H1 (cell line): ENCODE results near the gene IAH1. TPM values are rescaled to one million over a fixed set of nuclear protein-coding genes. Genes with fewer than 3 reads are reported as not detected.

ENCODE experiments used
- CTCF ChIA-PET: fragments of 300-600 bp; sonication (Branson Sonifier 250); formaldehyde crosslinking; loops from one replicate; lab custom pipeline; 2021; ENCODE audit not compliant: partially characterized antibody; lab: Charles Lee
- POLR2A ChIA-PET: fragments of 300-600 bp; sonication (Branson Sonifier 250); formaldehyde crosslinking; loops from one replicate; lab custom pipeline; 2021; ENCODE audit warnings: inconsistent platforms; ENCODE audit not compliant: partially characterized antibody; lab: Charles Lee
- DNase-seq, 2 experiments: peaks; one replicate each; pipeline versions ENCODE4 v3.0.0 to v3.0.0-alpha.2; 2010 to 2022; ENCODE audit warnings: low spot score in 2 of 2, low read depth in 1 of 2, mixed read lengths in 1 of 2
- FAIRE-seq: peaks from 2 replicates; lab custom pipeline; 2011; peaks lifted over from hg19 to GRCh38; lab: Jason Lieb, UNC
- H2AFZ ChIP-seq: 2 replicates; pipeline ENCODE4 v1.8.1; 2012; ENCODE audit warnings: low read length, inconsistent platforms
- H2AK5ac ChIP-seq: 2 replicates; pipeline ENCODE4 v1.6.1; 2013; ENCODE audit warnings: low read depth, low read length
- H2BK120ac ChIP-seq: replicated peaks from 2 replicates; pipeline ENCODE3; 2013; ENCODE audit warnings: low read depth, low read length, inconsistent platforms
- H2BK12ac ChIP-seq: 2 replicates; pipeline ENCODE4 v1.6.1; 2013; ENCODE audit warnings: low read depth, low read length
- H2BK15ac ChIP-seq: 2 replicates; pipeline ENCODE4 v1.6.1; 2013; ENCODE audit warnings: low read length
- H2BK20ac ChIP-seq: 2 replicates; pipeline ENCODE4 v1.6.1; 2013; ENCODE audit warnings: low read length
- H2BK5ac ChIP-seq: 2 replicates; pipeline ENCODE4 v1.6.1; 2013; ENCODE audit warnings: low read depth, low read length
- H3K14ac ChIP-seq: 2 replicates; pipeline ENCODE4 v1.6.1; 2013; ENCODE audit warnings: inconsistent platforms; ENCODE audit not compliant: insufficient read length
- H3K18ac ChIP-seq: 2 replicates; pipeline ENCODE4 v1.6.1; 2013; ENCODE audit warnings: low read length; ENCODE audit errors: extremely low read depth
- H3K23ac ChIP-seq: 2 replicates; pipeline ENCODE4 v1.6.1; 2013; ENCODE audit warnings: inconsistent platforms; ENCODE audit not compliant: insufficient read length
- H3K23me2 ChIP-seq: 2 replicates; pipeline ENCODE4 v1.6.1; 2013; ENCODE audit warnings: low read depth, low read length
- H3K27ac ChIP-seq: 2 replicates; pipeline ENCODE4 v1.6.1; 2011; ENCODE audit warnings: low read depth, low read length, inconsistent platforms
- H3K27me3 ChIP-seq, 4 experiments: replicated peaks in 1 of 4; 1 replicate in 1 of 4; 2 replicates in 3 of 4; pipeline versions ENCODE4 v1.6.1 to v1.8.1; 2011 to 2013; ENCODE audit warnings: low read length in 3 of 4, mild to moderate bottlenecking in 3 of 4, inconsistent platforms in 2 of 4, mixed read lengths in 2 of 4, moderate library complexity in 1 of 4; ENCODE audit not compliant: control insufficient read depth in 3 of 4, insufficient read depth in 3 of 4; ENCODE audit errors: extremely low read depth in 1 of 4
- H3K36me3 ChIP-seq, 4 experiments: 2 replicates each; pipeline versions ENCODE4 v1.6.1 to v1.8.1; 2011 to 2013; ENCODE audit warnings: mild to moderate bottlenecking in 4 of 4, low read length in 3 of 4, moderate library complexity in 2 of 4, control low read depth in 1 of 4, inconsistent platforms in 1 of 4; ENCODE audit not compliant: insufficient read depth in 4 of 4, control insufficient read depth in 2 of 4
- H3K4ac ChIP-seq: replicated peaks from 2 replicates; pipeline ENCODE3; 2013; ENCODE audit warnings: low read length, low read depth, mixed read lengths, inconsistent platforms; ENCODE audit not compliant: insufficient read length
- H3K4me1 ChIP-seq, 4 experiments: replicated peaks in 1 of 4; 1 replicate in 1 of 4; 2 replicates in 3 of 4; pipeline versions ENCODE4 v1.6.1 to v1.8.1; 2011 to 2013; ENCODE audit warnings: low read length in 3 of 4, inconsistent platforms in 2 of 4, mixed read lengths in 1 of 4; ENCODE audit not compliant: insufficient read depth in 4 of 4, control insufficient read depth in 3 of 4
- H3K4me2 ChIP-seq, 2 experiments: 2 replicates each; pipeline versions ENCODE4 v1.6.1 to v1.8.1; 2011 to 2013; ENCODE audit warnings: low read depth in 2 of 2, low read length in 2 of 2, control low read depth in 1 of 2, inconsistent platforms in 1 of 2, mild to moderate bottlenecking in 1 of 2; ENCODE audit not compliant: insufficient read depth in 1 of 2
- H3K4me3 ChIP-seq, 4 experiments: fragments of 200-600, 300-600 bp in 1 of 4; sonication (generic), shearing (Covaris generic), sonication (Bioruptor Twin) in 1 of 4; 2 replicates each; pipeline versions ENCODE4 v1.5.1 to v1.8.1; 2011 to 2016; ENCODE audit warnings: low read length in 4 of 4, low read depth in 3 of 4, control low read depth in 2 of 4, inconsistent platforms in 2 of 4, mild to moderate bottlenecking in 2 of 4, mixed read lengths in 1 of 4, moderate library complexity in 1 of 4; ENCODE audit not compliant: insufficient read depth in 2 of 4; ENCODE audit errors: extremely low read depth in 1 of 4
- H3K56ac ChIP-seq: replicated peaks from 2 replicates; pipeline ENCODE3; 2013; ENCODE audit warnings: low read depth, mild to moderate bottlenecking, mixed read lengths, low read length, inconsistent platforms; ENCODE audit not compliant: insufficient read length
- H3K79me1 ChIP-seq: 2 replicates; pipeline ENCODE4 v1.6.1; 2013; ENCODE audit warnings: low read depth, low read length, control low read depth
- H3K79me2 ChIP-seq, 2 experiments: 2 replicates each; pipeline versions ENCODE4 v1.6.1 to v1.8.1; 2012 to 2013; ENCODE audit warnings: low read length in 2 of 2, mild to moderate bottlenecking in 2 of 2, inconsistent platforms in 1 of 2; ENCODE audit not compliant: insufficient read depth in 2 of 2, control insufficient read depth in 1 of 2
- H3K9ac ChIP-seq, 4 experiments: replicated peaks in 1 of 4; 1 replicate in 1 of 4; 2 replicates in 3 of 4; pipeline versions ENCODE4 v1.6.1 to v1.8.1; 2011 to 2013; ENCODE audit warnings: low read depth in 3 of 4, low read length in 3 of 4, control low read depth in 2 of 4, mild to moderate bottlenecking in 2 of 4, moderate library complexity in 2 of 4, inconsistent platforms in 1 of 4; ENCODE audit errors: extremely low read depth in 1 of 4
- H3K9me3 ChIP-seq, 2 experiments: 2 replicates each; pipeline versions ENCODE4 v1.6.1 to v1.8.1; 2012 to 2013; ENCODE audit warnings: mild to moderate bottlenecking in 2 of 2, moderate library complexity in 2 of 2, control low read depth in 1 of 2, inconsistent platforms in 1 of 2, low read depth in 1 of 2, low read length in 1 of 2, mixed read lengths in 1 of 2; ENCODE audit not compliant: insufficient read depth in 2 of 2
- H4K20me1 ChIP-seq, 2 experiments: replicated peaks in 1 of 2; 2 replicates each; pipeline versions ENCODE3 to v1.8.1; 2011 to 2013; ENCODE audit warnings: inconsistent platforms in 2 of 2, low read length in 2 of 2, mild to moderate bottlenecking in 1 of 2; ENCODE audit not compliant: insufficient read depth in 2 of 2, control insufficient read depth in 1 of 2
- H4K5ac ChIP-seq: 2 replicates; pipeline ENCODE4 v1.6.1; 2013; ENCODE audit warnings: low read length, low read depth, mixed read lengths, inconsistent platforms; ENCODE audit not compliant: insufficient read length
- H4K8ac ChIP-seq: 2 replicates; pipeline ENCODE4 v1.8.0; 2013; ENCODE audit warnings: mild to moderate bottlenecking, moderate library complexity, low read length, inconsistent platforms; ENCODE audit not compliant: insufficient read depth; ENCODE audit errors: extremely low read depth
- H4K91ac ChIP-seq: replicated peaks from 2 replicates; pipeline ENCODE3; 2013; ENCODE audit warnings: low read length, mixed read lengths, inconsistent platforms; ENCODE audit not compliant: insufficient read length
- BACH1 ChIP-seq: IDR thresholded peaks from 2 replicates; pipeline ENCODE4 v1.6.1; 2012; ENCODE audit warnings: low read length, improper control_type of control experiment
- CBX5 ChIP-seq: fragments of 300-800, 300-1000 bp; sonication (generic); IDR thresholded peaks from 2 replicates; pipeline ENCODE4 v1.7.1; 2016; ENCODE audit warnings: antibody characterized with exemption, low read length, low read depth
- EP300 ChIP-seq, 2 experiments: IDR thresholded peaks; 1 replicate in 1 of 2; 2 replicates in 1 of 2; pipeline ENCODE4 v1.6.1; 2011 to 2012; ENCODE audit warnings: low read depth in 2 of 2, low read length in 2 of 2, mild to moderate bottlenecking in 2 of 2, borderline replicate concordance in 1 of 2, inconsistent platforms in 1 of 2, moderate library complexity in 1 of 2
- GABPA ChIP-seq: IDR thresholded peaks from 2 replicates; pipeline ENCODE4 v1.6.1; 2011; ENCODE audit warnings: mild to moderate bottlenecking, low read length, moderate library complexity, borderline replicate concordance; ENCODE audit not compliant: insufficient read depth
- GTF2F1 ChIP-seq: IDR thresholded peaks from 2 replicates; pipeline ENCODE4 v1.6.1; 2012; ENCODE audit warnings: low read depth, low read length, improper control_type of control experiment, borderline replicate concordance
- JUND ChIP-seq: IDR thresholded peaks from 2 replicates; pipeline ENCODE4 v1.6.1; 2011; ENCODE audit warnings: mild to moderate bottlenecking, improper control_type of control experiment, low read length
- NANOG ChIP-seq: IDR thresholded peaks from 2 replicates; pipeline ENCODE4 v1.6.1; 2011; ENCODE audit warnings: low read length, low read depth, mild to moderate bottlenecking, inconsistent platforms; ENCODE audit not compliant: insufficient read depth, poor library complexity, severe bottlenecking
- RAD21 ChIP-seq, 2 experiments: IDR thresholded peaks in 1 of 2; conservative IDR thresholded peaks in 1 of 2; 2 replicates each; pipeline ENCODE4 v1.6.1; 2011; ENCODE audit warnings: low read depth in 2 of 2, low read length in 2 of 2, improper control_type of control experiment in 1 of 2, inconsistent platforms in 1 of 2, mild to moderate bottlenecking in 1 of 2, moderate library complexity in 1 of 2
- SIRT6 ChIP-seq: IDR thresholded peaks from one replicate; pipeline ENCODE4 v1.7.1; 2012; ENCODE audit warnings: low read length, inconsistent platforms
- SRF ChIP-seq: IDR thresholded peaks from 2 replicates; pipeline ENCODE4 v1.6.1; 2011; ENCODE audit warnings: mild to moderate bottlenecking, low read depth, low read length, moderate library complexity
- YY1 ChIP-seq: IDR thresholded peaks from 2 replicates; pipeline ENCODE4 v1.6.1; 2011; ENCODE audit warnings: low read depth, mild to moderate bottlenecking, low read length
- WGBS, 2 experiments: shearing (Covaris generic) in 1 of 2; methylation state at CpG; one replicate each; pipeline versions ENCODE4 v1.1.6 to v1.1.7; 2013 to 2015; ENCODE audit warnings: low lambda C conversion rate in 2 of 2, mixed read lengths in 2 of 2, inconsistent platforms in 1 of 2, low coverage in 1 of 2, missing lambda C conversion rate in 1 of 2; ENCODE audit not compliant: insufficient replicate concordance in 2 of 2, insufficient coverage in 1 of 2, insufficient read length in 1 of 2; ENCODE audit errors: extremely low coverage in 1 of 2, missing lambda C conversion rate in 1 of 2; 5-methylcytosine and 5-hydroxymethylcytosine counted together
- polyA plus RNA-seq, 7 experiments: library from polyadenylated mRNA; depleted of rRNA in 3 of 7; stranded (reverse) in 5 of 7; unstranded in 2 of 7; fragments of >200 nt in 5 of 7; fragments of 200-250 nt in 2 of 7; gene quantifications; 1 replicate in 5 of 7; 2 replicates in 1 of 7; 4 replicates in 1 of 7; pipeline versions ENCODE4 v1.2.1 to v1.2.3, GENCODE V29; 2011 to 2013; ENCODE audit warnings: missing spikeins in 2 of 7, mixed read lengths in 2 of 7
- total RNA-seq: library from RNA; stranded (reverse); fragmentation: NEBNext Ultra II Directional; extraction: Animal tissue kit (Norgen Biotek cat#: 25700); gene quantifications from 2 replicates; pipeline ENCODE4 v1.2.1, GENCODE V29; 2021
- TF ChIP-seq, protein P1 (sequence below): IDR thresholded peaks from 2 replicates; pipeline ENCODE4 v1.6.1; 2011; ENCODE audit warnings: low read length, improper control_type of control experiment

The IAH1 gene
- total and polyA plus RNA-seq, 2 of the 8 experiments (the other 6 are each of a cell fraction or from before 2014, with no cell fraction given) = 15.1 to 21.5 TPM

DNA sequence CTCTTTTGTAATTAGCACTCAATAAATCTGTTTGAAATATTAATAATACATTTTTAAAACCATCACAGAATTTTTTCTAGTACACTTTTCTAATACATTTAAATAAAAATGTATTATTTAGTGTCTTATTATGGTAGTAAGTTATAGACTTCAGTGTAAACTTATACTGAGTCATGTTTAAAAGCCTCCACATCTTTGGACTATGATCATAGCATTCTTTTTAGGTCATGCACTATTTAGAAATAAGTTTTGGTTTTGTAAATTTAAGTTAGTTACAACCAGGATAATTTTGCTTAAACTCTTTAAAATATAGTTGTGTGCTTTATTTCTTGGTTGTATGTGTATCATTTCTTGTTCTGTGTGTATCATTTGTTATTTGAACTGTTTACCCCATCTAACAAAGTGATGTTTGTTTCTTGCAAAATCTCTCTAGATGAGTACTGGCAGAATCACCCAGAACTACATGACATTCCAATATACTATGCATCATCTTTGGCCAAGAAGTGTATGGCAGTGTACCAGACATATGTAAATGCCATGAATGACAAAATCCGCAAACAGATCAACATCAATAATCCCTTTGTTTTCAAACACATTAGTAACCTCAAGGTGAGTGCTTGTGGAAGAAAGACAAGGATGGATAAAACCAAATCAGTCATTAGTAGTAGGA is 34.2 kb upstream of the IAH1 start:
- Histone ChIP-seq H3K4me2 (no peak overlapping the region), H3K79me1 (no peaks in the 10 kb centered on the region; the same call in 1 of the 2 replicates), H3K14ac (no peak overlapping the region), H3K9me3 (no peaks in the 10 kb centered on the region), H3K9ac (no peak overlapping the region), H3K27ac (no peak overlapping the region), H2AK5ac (no peak overlapping the region), H3K4ac (no peak overlapping the region), H3K36me3 (peaks cover 8 to 72% (median 51%) of the 10 kb centered on the region in 4 experiments), H2BK15ac (no peak overlapping the region), H4K91ac (no peak overlapping the region), H4K20me1 (peaks cover 0 to 1% of the 10 kb centered on the region in 2 experiments), H2BK120ac (no peak overlapping the region), H3K4me1 (no peaks in the 10 kb centered on the region), H2BK5ac (no peak overlapping the region), H2BK20ac (no peak overlapping the region), H3K23me2 (no peaks in the 10 kb centered on the region), H4K5ac (no peak overlapping the region), H3K18ac (no peak overlapping the region), H3K23ac (no peak overlapping the region), H3K79me2 (no peaks in the 10 kb centered on the region), H2AFZ (no peak overlapping the region), H2BK12ac (no peak overlapping the region), H3K27me3 (no peaks in the 10 kb centered on the region; a peak in 1 of 7 replicates), H3K56ac (no peak overlapping the region), H4K8ac (no peak overlapping the region), H3K4me3 (no peak overlapping the region)
- ChIA-PET POLR2A (interaction anchor here (0.7 kb wide), 1 partner anchor 45 kb away, joined by 3 read pairs; no protein-coding TSS in a partner anchor), CTCF (no interaction called here)
- DNase-seq = no peak
- 89% methylated on average over 1 of the region's 1 CpG; no CpG with 5 or more reads in 1 of the 2 experiments for WGBS, 2 experiments
- no peak for FAIRE-seq
- TF ChIP-seq CBX5 (no peak), NANOG (no peak), SIRT6 (no peak), RAD21 (IDR thresholded peaks at IDR 0.05 in 1 of 2, conservative IDR thresholded peaks at IDR 0.05 in 1 of 2; ENCODE audit: low read depth in 2 of 2, low read length in 2 of 2) (no peak), BACH1 (no peak), JUND (no peak), GABPA (no peak), YY1 (no peak), SRF (no peak), GTF2F1 (no peak), EP300 (IDR thresholded peaks at IDR 0.05; ENCODE audit: borderline replicate concordance in 1 of 2, low read depth in 2 of 2, low read length in 2 of 2) (no peak)
- TF ChIP-seq, protein P1, sequence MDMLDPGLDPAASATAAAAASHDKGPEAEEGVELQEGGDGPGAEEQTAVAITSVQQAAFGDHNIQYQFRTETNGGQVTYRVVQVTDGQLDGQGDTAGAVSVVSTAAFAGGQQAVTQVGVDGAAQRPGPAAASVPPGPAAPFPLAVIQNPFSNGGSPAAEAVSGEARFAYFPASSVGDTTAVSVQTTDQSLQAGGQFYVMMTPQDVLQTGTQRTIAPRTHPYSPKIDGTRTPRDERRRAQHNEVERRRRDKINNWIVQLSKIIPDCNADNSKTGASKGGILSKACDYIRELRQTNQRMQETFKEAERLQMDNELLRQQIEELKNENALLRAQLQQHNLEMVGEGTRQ = no peak
